HL-60 (cell line): Measurements from ENCODE around the gene CCDC93.

Source experiments
- DNase-seq, 2 experiments: peaks; one replicate each; pipeline ENCODE4 v3.0.0-alpha.2; 2010 to 2020; ENCODE audit warnings: low read depth in 1 of 2, low spot score in 1 of 2
- H3K27ac ChIP-seq: fragments of 250-450 bp; sonication (Bioruptor Pico); replicated peaks from 2 replicates; pipeline ENCODE4 v1.5.1; 2020; ENCODE audit warnings: mild to moderate bottlenecking, moderate library complexity
- H3K27me3 ChIP-seq: fragments of 250-450 bp; sonication (Bioruptor Pico); 2 replicates; pipeline ENCODE4 v1.5.1; 2021; ENCODE audit warnings: mild to moderate bottlenecking, moderate library complexity; ENCODE audit not compliant: insufficient read depth, poor library complexity, severe bottlenecking
- H3K4me3 ChIP-seq: replicated peaks from 2 replicates; pipeline ENCODE4 v1.5.1; 2011; ENCODE audit warnings: mild to moderate bottlenecking, control low read depth, low read length; ENCODE audit not compliant: insufficient read depth
- CTCF ChIP-seq: IDR thresholded peaks from one replicate; pipeline ENCODE4 v1.5.1; 2011; ENCODE audit warnings: low read length, control low read depth, inconsistent platforms; ENCODE audit not compliant: insufficient read depth
- GABPA ChIP-seq: IDR thresholded peaks from 2 replicates; pipeline ENCODE4 v1.6.1; 2012; ENCODE audit warnings: low read depth
- POLR2AphosphoS5 ChIP-seq: IDR thresholded peaks from 2 replicates; pipeline ENCODE4 v1.6.1; 2012; ENCODE audit warnings: low read depth
- REST ChIP-seq: IDR thresholded peaks from 2 replicates; pipeline ENCODE4 v1.6.1; 2012; ENCODE audit warnings: low read depth; ENCODE audit not compliant: insufficient replicate concordance
- SPI1 ChIP-seq: IDR thresholded peaks from 2 replicates; pipeline ENCODE4 v1.6.1; 2012; ENCODE audit warnings: low read depth, mild to moderate bottlenecking, borderline replicate concordance

The CCDC93 gene

GRCh38 chr2:117981810-117982209 lies 32.1 kb downstream of the CCDC93 start:
- Histone ChIP-seq H3K27ac (no peak overlapping the region), H3K27me3 (no peaks in the 10 kb centered on the region), H3K4me3 (no peak overlapping the region)
- no peak for DNase-seq
- TF ChIP-seq REST (no peak), GABPA (no peak), SPI1 (no peak), POLR2AphosphoS5 (no peak), CTCF (no peak)

GRCh38 chr2:117980783-117981676 lies 32.8 kb downstream of the CCDC93 start:
- no peaks in the 10 kb centered on the region for H3K27me3 ChIP-seq
- peak in 1 of 2 experiments; percentile 64 for DNase-seq
- no peak for TF ChIP-seq CTCF
- no peak for TF ChIP-seq POLR2AphosphoS5
- TF ChIP-seq GABPA = no peak
- TF ChIP-seq SPI1 = no peak
- no peak for TF ChIP-seq REST
- H3K27ac ChIP-seq = no peak overlapping the region
- no peak overlapping the region for H3K4me3 ChIP-seq

GRCh38 chr2:117979911-117980701 lies 33.8 kb downstream of the CCDC93 start:
- H3K27ac ChIP-seq = no peak overlapping the region

More at GRCh38 chr2:117979911-117980701, 33.8 kb downstream of the CCDC93 start:
- no peak for TF ChIP-seq POLR2AphosphoS5
- no peak for TF ChIP-seq CTCF
- peak; percentile 37; the same call in 1 of the 2 replicates for TF ChIP-seq SPI1
- no peak overlapping the region for H3K4me3 ChIP-seq
- H3K27me3 ChIP-seq = no peaks in the 10 kb centered on the region
- peak in 1 of 2 experiments; percentile 22 for DNase-seq
